ENCODE measurements around the gene XPR1. TPM values are rescaled to one million over a fixed set of nuclear protein-coding genes. Genes with fewer than 3 reads are reported as not detected.
A peak's percentile ranks its signal among the peaks of the same experiment; 100 is the strongest.

Gene XPR1
- total and polyA plus RNA-seq, 2 of the 8 experiments (the other 6 are each of a cell fraction or from before 2014, with no cell fraction given): 28.6 to 43.9 TPM

GRCh38 chr1:180609643-180610555, 21.9 kb upstream of the XPR1 start:
- Histone ChIP-seq H2BK12ac (ENCODE audit: low read depth, low read length) (no peak overlapping the region), H3K23me2 (ENCODE audit: low read depth, low read length) (no peaks in the 10 kb centered on the region; the same call in 1 of the 2 replicates), H3K9ac (replicated peaks in 1 of 4; ENCODE audit: extremely low read depth in 1 of 4, low read depth in 3 of 4, low read length in 3 of 4) (no peak overlapping the region), H3K36me3 (ENCODE audit: control insufficient read depth in 2 of 4, insufficient read depth in 4 of 4, low read length in 3 of 4) (no peaks in the 10 kb centered on the region), H4K91ac (replicated peaks; ENCODE audit: insufficient read length, low read length) (no peak overlapping the region), H4K5ac (ENCODE audit: insufficient read length, low read depth, low read length) (no peak overlapping the region), H3K18ac (ENCODE audit: extremely low read depth, low read length) (no peak overlapping the region), H3K23ac (ENCODE audit: insufficient read length) (no peak overlapping the region), H2BK20ac (ENCODE audit: low read length) (no peak overlapping the region), H2AK5ac (ENCODE audit: low read depth, low read length) (no peak overlapping the region), H2AFZ (ENCODE audit: low read length) (peak overlapping the region; percentile 85), H2BK5ac (ENCODE audit: low read depth, low read length) (no peak overlapping the region), H4K8ac (ENCODE audit: extremely low read depth, insufficient read depth, low read length) (no peak overlapping the region; the same call in 1 of the 2 replicates), H3K4ac (replicated peaks; ENCODE audit: insufficient read length, low read depth, low read length) (no peak overlapping the region), H2BK15ac (ENCODE audit: low read length) (no peak overlapping the region), H2BK120ac (replicated peaks; ENCODE audit: low read depth, low read length) (no peak overlapping the region), H4K20me1 (replicated peaks in 1 of 2; ENCODE audit: control insufficient read depth in 1 of 2, insufficient read depth in 2 of 2, low read length in 2 of 2) (no peaks in the 10 kb centered on the region), H3K79me1 (ENCODE audit: low read depth, low read length) (no peaks in the 10 kb centered on the region), H3K56ac (replicated peaks; ENCODE audit: insufficient read length, low read depth, low read length) (no peak overlapping the region), H3K14ac (ENCODE audit: insufficient read length) (no peak overlapping the region), H3K4me3 (ENCODE audit: extremely low read depth in 1 of 4, insufficient read depth in 2 of 4, low read depth in 3 of 4, low read length in 4 of 4) (no peak overlapping the region), H3K27me3 (replicated peaks in 1 of 4; ENCODE audit: control insufficient read depth in 3 of 4, extremely low read depth in 1 of 4, insufficient read depth in 3 of 4, low read length in 3 of 4) (no peaks in the 10 kb centered on the region), H3K4me1 (replicated peaks in 1 of 4; ENCODE audit: control insufficient read depth in 3 of 4, insufficient read depth in 4 of 4, low read length in 3 of 4) (peaks cover 0 to 10% (median 2%) of the 10 kb centered on the region in 4 experiments; a peak in 4 of 7 replicates), H3K27ac (ENCODE audit: low read depth, low read length) (no peak overlapping the region), H3K79me2 (ENCODE audit: control insufficient read depth in 1 of 2, insufficient read depth in 2 of 2, low read length in 2 of 2) (no peaks in the 10 kb centered on the region), H3K4me2 (ENCODE audit: insufficient read depth in 1 of 2, low read depth in 2 of 2, low read length in 2 of 2) (no peak overlapping the region), H3K9me3 (ENCODE audit: insufficient read depth in 2 of 2, low read depth in 1 of 2, low read length in 1 of 2) (no peaks in the 10 kb centered on the region)
- DNase-seq (ENCODE audit: low read depth in 1 of 2, low spot score in 2 of 2) (no peak), FAIRE-seq (no peak)
- CTCF ChIA-PET (ENCODE audit: partially characterized antibody): interaction anchor here (1.2 to 1.6 kb wide), 3 partner anchors 18 to 21 kb away, joined by 3 to 5 read pairs (median 4); no protein-coding TSS in a partner anchor
- 83% methylated on average over 7 of the region's 7 CpGs; no CpG with 5 or more reads in 1 of the 2 experiments for WGBS, 2 experiments (ENCODE audit: extremely low coverage in 1 of 2, insufficient coverage in 1 of 2, insufficient read length in 1 of 2, insufficient replicate concordance in 2 of 2, low coverage in 1 of 2, low lambda C conversion rate in 2 of 2, missing lambda C conversion rate in 1 of 2)
- POLR2A ChIA-PET (ENCODE audit: partially characterized antibody): interaction anchor here (1.6 kb wide), 1 partner anchor 169 kb away, joined by 4 read pairs; no protein-coding TSS in a partner anchor
- no peak for TF ChIP-seq CREB1 (IDR thresholded peaks at IDR 0.05)
- TF ChIP-seq CHD1 (IDR thresholded peaks at IDR 0.05; ENCODE audit: low read depth, low read length): no peak
- TF ChIP-seq TCF12 (IDR thresholded peaks at IDR 0.05; ENCODE audit: low read depth, low read length): no peak
- no peak for TF ChIP-seq RBBP5 (IDR thresholded peaks at IDR 0.05; ENCODE audit: borderline replicate concordance, low read depth, low read length)
- TF ChIP-seq RFX5 (IDR thresholded peaks at IDR 0.05; ENCODE audit: borderline replicate concordance, low read depth, low read length): no peak
- TF ChIP-seq KDM5A (IDR thresholded peaks at IDR 0.05; ENCODE audit: low read length): no peak
- TF ChIP-seq CTCF (IDR thresholded peaks at IDR 0.05; ENCODE audit: control extremely low read depth in 1 of 3, insufficient read depth in 1 of 3, low read depth in 1 of 3, low read length in 3 of 3): no peak
- TF ChIP-seq TBP (IDR thresholded peaks at IDR 0.05; ENCODE audit: low read depth, low read length): no peak
- TF ChIP-seq E2F6 (IDR thresholded peaks at IDR 0.05): no peak

Measured in H1 (cell line).